Fibroblast of skin of right quadriceps (primary cell): ENCODE measurements around the gene BLOC1S3.

Experiments used
- DNase-seq: peaks from one replicate; pipeline ENCODE4 v3.0.0-alpha.2; 2013

The BLOC1S3 gene

GRCh38 chr19:45146741-45147205 is 31.8 kb upstream of the BLOC1S3 start:
- no peak for DNase-seq

GRCh38 chr19:45147835-45148676 is 30.5 kb upstream of the BLOC1S3 start:
- no peak for DNase-seq

- DNase-seq: no peak
Observed at GRCh38 chr19:45149129-45149528, 29.5 kb upstream of the BLOC1S3 start.

GRCh38 chr19:45150180-45150579 is 28.4 kb upstream of the BLOC1S3 start:
- DNase-seq: no peak

GRCh38 chr19:45150751-45151281 is 27.8 kb upstream of the BLOC1S3 start:
- no peak for DNase-seq

GRCh38 chr19:45151320-45151719 is 27.3 kb upstream of the BLOC1S3 start:
- no peak for DNase-seq

- no peak for DNase-seq
Observed at GRCh38 chr19:45151821-45152503, 26.6 kb upstream of the BLOC1S3 start.

GRCh38 chr19:45152504-45153338 is 25.9 kb upstream of the BLOC1S3 start:
- DNase-seq: peak; percentile 30

- DNase-seq: peak; percentile 15
Observed at GRCh38 chr19:45153339-45154063, 25.1 kb upstream of the BLOC1S3 start.

- DNase-seq: peak; percentile 56
Observed at GRCh38 chr19:45154064-45154827, 24.3 kb upstream of the BLOC1S3 start.

GRCh38 chr19:45156011-45156630 is 22.5 kb upstream of the BLOC1S3 start:
- no peak for DNase-seq

GRCh38 chr19:45156751-45157150 is 21.8 kb upstream of the BLOC1S3 start:
- DNase-seq: no peak

GRCh38 chr19:45158503-45159209 is 19.9 kb upstream of the BLOC1S3 start:
- no peak for DNase-seq

GRCh38 chr19:45159210-45159970 is 19.2 kb upstream of the BLOC1S3 start:
- no peak for DNase-seq

- DNase-seq: no peak
Observed at GRCh38 chr19:45159971-45160324, 18.6 kb upstream of the BLOC1S3 start.

- DNase-seq: no peak
Observed at GRCh38 chr19:45160870-45161737, 17.5 kb upstream of the BLOC1S3 start, which contains the start of gene NKPD1. Gene NKPD1, minus strand, starts transcription at chr19:45160982. Its CDS starts 832 bp downstream, at chr19:45160150.

GRCh38 chr19:45161738-45162607 is 16.6 kb upstream of the BLOC1S3 start:
- peak; percentile 20 for DNase-seq
